ENCODE measurements around the gene SELENOI. TPM values are rescaled to one million over a fixed set of nuclear protein-coding genes. Genes with fewer than 3 reads are reported as not detected.

Gene SELENOI
- total RNA-seq, 1 experiment from 2014 or later, result 63.3 TPM

GRCh38 chr2:26401739-26402541, 56.0 kb downstream of the SELENOI start, which contains the start of gene DRC1:
TSS of gene DRC1 (plus strand) at chr2:26401920. CDS start at chr2:26401990, 70 bp downstream.
- ChIA-PET RAD21 (ENCODE audit: low non-redundant PET in 1 of 2, low total read pairs in 2 of 2, uncharacterized antibody in 2 of 2, unreplicated experiment in 2 of 2) (no interaction called here), POLR2A (no interaction called here), CTCF (no interaction called here)
- H3K36me3 ChIP-seq (ENCODE audit: control insufficient read depth in 1 of 2, insufficient read depth in 2 of 2, low read length in 2 of 2), result no peaks in the 10 kb centered on the region
- H3K79me2 ChIP-seq (ENCODE audit: insufficient read depth, low read length), result no peaks in the 10 kb centered on the region
- DNase-seq (ENCODE audit: low read depth, low spot score) (no peak), ATAC-seq (no peak)
- no peaks in the 10 kb centered on the region for H3K9me3 ChIP-seq (ENCODE audit: control insufficient read depth in 1 of 2, insufficient read depth in 1 of 2, low read depth in 1 of 2, low read length in 2 of 2)
- no peak within 1 kb of the TSS for H3K27ac ChIP-seq (ENCODE audit: low read depth, low read length)
- intact Hi-C loops (cut with micrococcal nuclease), result no loop called here
- no TSS peak for BruUV-seq (replicated peaks)
- H3K4me2 ChIP-seq (ENCODE audit: low read length), result no peak within 1 kb of the TSS
- no peak within 1 kb of the TSS for H3K4me3 ChIP-seq (replicated peaks in 1 of 2; ENCODE audit: low read depth in 1 of 2, low read length in 2 of 2)
- no peaks in the 10 kb centered on the region for H3K27me3 ChIP-seq (ENCODE audit: insufficient read depth, low read length)
- no peak for TF ChIP-seq CBX3 (IDR thresholded peaks at IDR 0.05; ENCODE audit: low read depth)
- TF ChIP-seq JUND (IDR thresholded peaks at IDR 0.05), result no peak
- no peak for TF ChIP-seq EGR1 (IDR thresholded peaks at IDR 0.05; ENCODE audit: low read depth)
- no peak for TF ChIP-seq POLR2A (IDR thresholded peaks at IDR 0.05; ENCODE audit: borderline replicate concordance, extremely low read depth, insufficient read depth, insufficient read length)
- no peak for TF ChIP-seq ZBTB33 (IDR thresholded peaks at IDR 0.05; ENCODE audit: extremely low read depth, insufficient replicate concordance, low read length)
- TF ChIP-seq RAD21 (IDR thresholded peaks at IDR 0.05; ENCODE audit: low read depth), result no peak
- no peaks in the 10 kb centered on the region for H3K9me2 ChIP-seq (ENCODE audit: insufficient read depth)
- no peak within 1 kb of the TSS for H2AFZ ChIP-seq (ENCODE audit: low read depth, low read length, poor library complexity, severe bottlenecking)
- no peaks in the 10 kb centered on the region for H3K4me1 ChIP-seq (ENCODE audit: control insufficient read depth in 1 of 2, insufficient read depth in 2 of 2, low read length in 2 of 2)
- no peaks in the 10 kb centered on the region for H4K20me1 ChIP-seq (ENCODE audit: insufficient read depth)
- H3K9ac ChIP-seq (ENCODE audit: low read length), result no peak within 1 kb of the TSS

- H3K27me3 ChIP-seq (ENCODE audit: insufficient read depth, low read length), result no peaks in the 10 kb centered on the region
- no peak for DNase-seq (ENCODE audit: low read depth, low spot score)
- no peaks in the 10 kb centered on the region for H3K9me2 ChIP-seq (ENCODE audit: insufficient read depth)
- no TSS peak for BruUV-seq (replicated peaks)
- ChIA-PET RAD21 (ENCODE audit: low non-redundant PET in 1 of 2, low total read pairs in 2 of 2, uncharacterized antibody in 2 of 2, unreplicated experiment in 2 of 2) (no interaction called here), POLR2A (no interaction called here), CTCF (no interaction called here)
- no peaks in the 10 kb centered on the region for H3K4me1 ChIP-seq (ENCODE audit: control insufficient read depth in 1 of 2, insufficient read depth in 2 of 2, low read length in 2 of 2)
- H3K79me2 ChIP-seq (ENCODE audit: insufficient read depth, low read length), result no peaks in the 10 kb centered on the region
- intact Hi-C loops (cut with micrococcal nuclease), result no loop called here
- H2AFZ ChIP-seq (ENCODE audit: low read depth, low read length, poor library complexity, severe bottlenecking), result no peak overlapping the region
- H3K36me3 ChIP-seq (ENCODE audit: control insufficient read depth in 1 of 2, insufficient read depth in 2 of 2, low read length in 2 of 2), result no peaks in the 10 kb centered on the region
- ATAC-seq, result no peak
- no peaks in the 10 kb centered on the region; the same call in 1 of the 2 replicates for H4K20me1 ChIP-seq (ENCODE audit: insufficient read depth)
- H3K4me2 ChIP-seq (ENCODE audit: low read length), result no peak overlapping the region
- no peak overlapping the region for H3K27ac ChIP-seq (ENCODE audit: low read depth, low read length)
- H3K9ac ChIP-seq (ENCODE audit: low read length), result no peak overlapping the region
- no peak overlapping the region for H3K4me3 ChIP-seq (replicated peaks in 1 of 2; ENCODE audit: low read depth in 1 of 2, low read length in 2 of 2)
- no peaks in the 10 kb centered on the region for H3K9me3 ChIP-seq (ENCODE audit: control insufficient read depth in 1 of 2, insufficient read depth in 1 of 2, low read depth in 1 of 2, low read length in 2 of 2)
- TF ChIP-seq CBX3 (IDR thresholded peaks at IDR 0.05; ENCODE audit: low read depth) (no peak), EZH2 (IDR thresholded peaks at IDR 0.05) (no peak), FOSL1 (IDR thresholded peaks at IDR 0.05; ENCODE audit: low read depth) (no peak), ZFX (IDR thresholded peaks at IDR 0.05) (no peak), SRF (IDR thresholded peaks at IDR 0.05; ENCODE audit: low read depth) (no peak), ELF1 (IDR thresholded peaks at IDR 0.05; ENCODE audit: borderline replicate concordance, low read depth) (no peak), SP1 (IDR thresholded peaks at IDR 0.05; ENCODE audit: low read depth) (no peak), POLR2A (IDR thresholded peaks at IDR 0.05; ENCODE audit: borderline replicate concordance, extremely low read depth, insufficient read depth, insufficient read length) (no peak), POLR2AphosphoS5 (IDR thresholded peaks at IDR 0.05; ENCODE audit: low read depth, low read length) (no peak), ZBTB33 (IDR thresholded peaks at IDR 0.05; ENCODE audit: extremely low read depth, insufficient replicate concordance, low read length) (no peak), JUND (IDR thresholded peaks at IDR 0.05) (no peak), RAD21 (IDR thresholded peaks at IDR 0.05; ENCODE audit: low read depth) (no peak), EGR1 (IDR thresholded peaks at IDR 0.05; ENCODE audit: low read depth) (no peak)
- TF ChIP-seq, protein P1, sequence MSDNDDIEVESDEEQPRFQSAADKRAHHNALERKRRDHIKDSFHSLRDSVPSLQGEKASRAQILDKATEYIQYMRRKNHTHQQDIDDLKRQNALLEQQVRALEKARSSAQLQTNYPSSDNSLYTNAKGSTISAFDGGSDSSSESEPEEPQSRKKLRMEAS (IDR thresholded peaks at IDR 0.05), result no peak
- TF ChIP-seq, protein P2, sequence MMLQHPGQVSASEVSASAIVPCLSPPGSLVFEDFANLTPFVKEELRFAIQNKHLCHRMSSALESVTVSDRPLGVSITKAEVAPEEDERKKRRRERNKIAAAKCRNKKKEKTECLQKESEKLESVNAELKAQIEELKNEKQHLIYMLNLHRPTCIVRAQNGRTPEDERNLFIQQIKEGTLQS (IDR thresholded peaks at IDR 0.05), result no peak
These were observed 61.6 kb downstream of the SELENOI start for GRCh38 chr2:26407526-26407925.

All from HCT116 (cell line).